ENCODE data around the gene DNAI2.

Gene DNAI2

GRCh38 chr17:74288785-74289184 lies 14.8 kb downstream of the DNAI2 start:
- H2AFZ ChIP-seq (ENCODE audit: low read depth, low read length), result no peak overlapping the region
- H3K4me3 ChIP-seq (ENCODE audit: low read depth in 1 of 2, low read length in 2 of 2), result no peak overlapping the region
- H3K27me3 ChIP-seq (ENCODE audit: insufficient read depth, low read length, poor library complexity), result peaks cover 3% of the 10 kb centered on the region
- H3K4me1 ChIP-seq (ENCODE audit: insufficient read depth, low read length), result no peaks in the 10 kb centered on the region
- H3K9me3 ChIP-seq (ENCODE audit: insufficient read depth, low read length, severe bottlenecking), result no peaks in the 10 kb centered on the region
- no peak for TF ChIP-seq CTCF (IDR thresholded peaks at IDR 0.05; ENCODE audit: borderline replicate concordance, extremely low read depth, low read length, poor library complexity, severe bottlenecking)
- no peak for TF ChIP-seq EZH2 (IDR thresholded peaks at IDR 0.05; ENCODE audit: borderline replicate concordance, low read depth, low read length, severe bottlenecking)
- no peak overlapping the region for H3K9ac ChIP-seq (ENCODE audit: low read depth, low read length)
- H4K20me1 ChIP-seq (ENCODE audit: insufficient read depth, low read length), result no peaks in the 10 kb centered on the region
- ATAC-seq (ENCODE audit: insufficient read depth, low read depth) (no peak), DNase-seq (no peak)
- no peak overlapping the region for H3K4me2 ChIP-seq (ENCODE audit: insufficient read depth, low read length)
- no peaks in the 10 kb centered on the region for H3K79me2 ChIP-seq (ENCODE audit: insufficient read depth, low read length)
- H3K27ac ChIP-seq (ENCODE audit: low read length), result no peak overlapping the region
- no peaks in the 10 kb centered on the region for H3K36me3 ChIP-seq (ENCODE audit: insufficient read depth, low read length)

GRCh38 chr17:74289688-74290087 lies 15.7 kb downstream of the DNAI2 start:
- ATAC-seq (ENCODE audit: insufficient read depth, low read depth), result no peak

GRCh38 chr17:74290340-74290739 lies 16.3 kb downstream of the DNAI2 start:
- TF ChIP-seq CTCF (IDR thresholded peaks at IDR 0.05; ENCODE audit: borderline replicate concordance, extremely low read depth, low read length, poor library complexity, severe bottlenecking) (no peak), EZH2 (IDR thresholded peaks at IDR 0.05; ENCODE audit: borderline replicate concordance, low read depth, low read length, severe bottlenecking) (no peak)
- peaks cover 3% of the 10 kb centered on the region for H3K27me3 ChIP-seq (ENCODE audit: insufficient read depth, low read length, poor library complexity)
- DNase-seq (no peak), ATAC-seq (ENCODE audit: insufficient read depth, low read depth) (no peak)
- H4K20me1 ChIP-seq (ENCODE audit: insufficient read depth, low read length), result no peaks in the 10 kb centered on the region
- no peaks in the 10 kb centered on the region for H3K4me1 ChIP-seq (ENCODE audit: insufficient read depth, low read length)
- no peaks in the 10 kb centered on the region for H3K79me2 ChIP-seq (ENCODE audit: insufficient read depth, low read length)
- no peaks in the 10 kb centered on the region for H3K36me3 ChIP-seq (ENCODE audit: insufficient read depth, low read length)
- H3K9ac ChIP-seq (ENCODE audit: low read depth, low read length), result no peak overlapping the region
- no peak overlapping the region for H2AFZ ChIP-seq (ENCODE audit: low read depth, low read length)
- H3K9me3 ChIP-seq (ENCODE audit: insufficient read depth, low read length, severe bottlenecking), result no peaks in the 10 kb centered on the region
- no peak overlapping the region for H3K27ac ChIP-seq (ENCODE audit: low read length)
- no peak overlapping the region for H3K4me3 ChIP-seq (ENCODE audit: low read depth in 1 of 2, low read length in 2 of 2)
- no peak overlapping the region for H3K4me2 ChIP-seq (ENCODE audit: insufficient read depth, low read length)

More at GRCh38 chr17:74289688-74290087, 15.7 kb downstream of the DNAI2 start:
- H3K27me3 ChIP-seq (ENCODE audit: insufficient read depth, low read length, poor library complexity), result peaks cover 3% of the 10 kb centered on the region
- no peaks in the 10 kb centered on the region for H3K36me3 ChIP-seq (ENCODE audit: insufficient read depth, low read length)
- H3K9me3 ChIP-seq (ENCODE audit: insufficient read depth, low read length, severe bottlenecking), result no peaks in the 10 kb centered on the region
- H3K27ac ChIP-seq (ENCODE audit: low read length), result no peak overlapping the region
- no peak overlapping the region for H3K9ac ChIP-seq (ENCODE audit: low read depth, low read length)
- H3K4me3 ChIP-seq (ENCODE audit: low read depth in 1 of 2, low read length in 2 of 2), result no peak overlapping the region
- H2AFZ ChIP-seq (ENCODE audit: low read depth, low read length), result no peak overlapping the region
- no peak for TF ChIP-seq CTCF (IDR thresholded peaks at IDR 0.05; ENCODE audit: borderline replicate concordance, extremely low read depth, low read length, poor library complexity, severe bottlenecking)
- TF ChIP-seq EZH2 (IDR thresholded peaks at IDR 0.05; ENCODE audit: borderline replicate concordance, low read depth, low read length, severe bottlenecking), result no peak
- DNase-seq, result no peak
- no peaks in the 10 kb centered on the region for H4K20me1 ChIP-seq (ENCODE audit: insufficient read depth, low read length)
- no peaks in the 10 kb centered on the region for H3K79me2 ChIP-seq (ENCODE audit: insufficient read depth, low read length)
- H3K4me1 ChIP-seq (ENCODE audit: insufficient read depth, low read length), result no peaks in the 10 kb centered on the region
- no peak overlapping the region for H3K4me2 ChIP-seq (ENCODE audit: insufficient read depth, low read length)

- no peaks in the 10 kb centered on the region for H3K36me3 ChIP-seq (ENCODE audit: insufficient read depth, low read length)
- no peak overlapping the region for H2AFZ ChIP-seq (ENCODE audit: low read depth, low read length)
- peaks cover 8% of the 10 kb centered on the region for H3K27me3 ChIP-seq (ENCODE audit: insufficient read depth, low read length, poor library complexity)
- ATAC-seq (ENCODE audit: insufficient read depth, low read depth) (no peak), DNase-seq (no peak)
- no peaks in the 10 kb centered on the region for H3K4me1 ChIP-seq (ENCODE audit: insufficient read depth, low read length)
- no peak overlapping the region for H3K9ac ChIP-seq (ENCODE audit: low read depth, low read length)
- no peak overlapping the region for H3K4me3 ChIP-seq (ENCODE audit: low read depth in 1 of 2, low read length in 2 of 2)
- H3K79me2 ChIP-seq (ENCODE audit: insufficient read depth, low read length), result no peaks in the 10 kb centered on the region
- H3K4me2 ChIP-seq (ENCODE audit: insufficient read depth, low read length), result no peak overlapping the region
- H4K20me1 ChIP-seq (ENCODE audit: insufficient read depth, low read length), result no peaks in the 10 kb centered on the region
- TF ChIP-seq CTCF (IDR thresholded peaks at IDR 0.05; ENCODE audit: borderline replicate concordance, extremely low read depth, low read length, poor library complexity, severe bottlenecking) (no peak), EZH2 (IDR thresholded peaks at IDR 0.05; ENCODE audit: borderline replicate concordance, low read depth, low read length, severe bottlenecking) (no peak)
- no peak overlapping the region for H3K27ac ChIP-seq (ENCODE audit: low read length)
- H3K9me3 ChIP-seq (ENCODE audit: insufficient read depth, low read length, severe bottlenecking), result no peaks in the 10 kb centered on the region
Observed at GRCh38 chr17:74292495-74292894, 18.5 kb downstream of the DNAI2 start.

Data from DND-41 (cell line).